ENCODE results near the gene KLHL42.

- TF ChIP-seq CTCF (IDR thresholded peaks at IDR 0.05): no peak
- no peak for TF ChIP-seq POLR2A (IDR thresholded peaks at IDR 0.05)
These were observed 72.1 kb downstream of the KLHL42 start for GRCh38 chr12:27852117-27852516.

All from body of pancreas (tissue), 4 donors.